GM12878 (cell line): ENCODE measurements around the gene MTRF1L. TPM values are rescaled to one million over a fixed set of nuclear protein-coding genes. Genes with fewer than 3 reads are reported as not detected.

Source experiments
- ATAC-seq: fragments of 200-7000 bp; cut with Tn5 transposase; 3 replicates; pipeline ENCODE4 v1.9.1; 2020; ENCODE audit warnings: mild to moderate bottlenecking, moderate library complexity
- BruUV-seq: library from RNA; stranded (reverse); fragments of 400-500 nt; replicated peaks from 2 replicates; lab custom pipeline; 2021; lab: Mats Ljungman, UMichigan
- CTCF ChIA-PET: fragments of 300-600 bp; sonication (Branson Sonifier 250); formaldehyde crosslinking; extraction: SDS; loops from one replicate; lab custom pipeline; 2021; ENCODE audit warnings: inconsistent platforms; lab: Yijun Ruan, JAX
- POLR2A ChIA-PET: fragments of 350-600 bp; formaldehyde crosslinking; extraction: SDS; loops from one replicate; lab custom pipeline; 2021; ENCODE audit warnings: inconsistent platforms; lab: Charles Lee
- RAD21 ChIA-PET: fragments of 300-600 bp; sonication (Branson Sonifier 250); formaldehyde crosslinking; loops from one replicate; lab custom pipeline; 2023; ENCODE audit warnings: antibody characterized with exemption; ENCODE audit not compliant: unreplicated experiment; lab: Charles Lee
- SMC1A ChIA-PET: fragments of 300-600 bp; sonication (Branson Sonifier 250); formaldehyde crosslinking; loops from one replicate; lab custom pipeline; 2023; ENCODE audit not compliant: unreplicated experiment, uncharacterized antibody; lab: Charles Lee
- DNase-seq: peaks from one replicate; pipeline ENCODE4 v3.0.0-alpha.2; 2011; ENCODE audit warnings: low read depth, low spot score
- FAIRE-seq: peaks from 3 replicates; lab custom pipeline; 2011; peaks lifted over from hg19 to GRCh38; lab: Jason Lieb, UNC
- H2AFZ ChIP-seq: 2 replicates; pipeline ENCODE4 v1.6.0; 2011; ENCODE audit warnings: low read depth, low read length, control low read depth; ENCODE audit not compliant: control insufficient read depth
- H3K27ac ChIP-seq: 2 replicates; pipeline ENCODE4 v1.5.1; 2011; ENCODE audit warnings: control low read depth; ENCODE audit not compliant: control insufficient read depth, insufficient read depth
- H3K27me3 ChIP-seq, 2 experiments: replicated peaks in 1 of 2; 2 replicates each; pipeline versions ENCODE4 v1.6.0 to v1.6.1; 2011; ENCODE audit warnings: low read length in 1 of 2; ENCODE audit not compliant: control insufficient read depth in 2 of 2, insufficient read depth in 2 of 2
- H3K36me3 ChIP-seq, 2 experiments: 2 replicates each; pipeline ENCODE4 v1.5.1; 2011; ENCODE audit warnings: low read length in 1 of 2; ENCODE audit not compliant: control insufficient read depth in 2 of 2, insufficient read depth in 2 of 2
- H3K4me1 ChIP-seq: 2 replicates; pipeline ENCODE4 v1.6.1; 2011; ENCODE audit warnings: mild to moderate bottlenecking, low read length, moderate library complexity, mixed read lengths; ENCODE audit not compliant: control insufficient read depth, insufficient read depth
- H3K4me2 ChIP-seq: 2 replicates; pipeline ENCODE4 v1.6.0; 2011; ENCODE audit warnings: control low read depth; ENCODE audit not compliant: control insufficient read depth, insufficient read depth
- H3K4me3 ChIP-seq: fragments of 200-600 bp; sonication (generic); 2 replicates; pipeline ENCODE4 v1.5.1; 2016
- H3K79me2 ChIP-seq: 2 replicates; pipeline ENCODE4 v1.6.0; 2011; ENCODE audit warnings: low read length; ENCODE audit not compliant: control insufficient read depth, insufficient read depth
- H3K9ac ChIP-seq: 2 replicates; pipeline ENCODE4 v1.8.0; 2011; ENCODE audit warnings: low read length, control low read depth, mixed read lengths; ENCODE audit not compliant: control insufficient read depth, insufficient read depth
- H3K9me3 ChIP-seq: replicated peaks from 3 replicates; pipeline ENCODE4 v1.5.1; 2011; ENCODE audit warnings: mild to moderate bottlenecking, low read length; ENCODE audit not compliant: control insufficient read depth, insufficient read depth
- H4K20me1 ChIP-seq: 2 replicates; pipeline ENCODE4 v1.6.0; 2011; ENCODE audit not compliant: control insufficient read depth, insufficient read depth
- CHD2 ChIP-seq: IDR thresholded peaks from 2 replicates; pipeline ENCODE4 v1.6.1; 2011; ENCODE audit warnings: low read depth, low read length, improper control_type of control experiment, borderline replicate concordance
- CTCF ChIP-seq, 3 experiments: IDR thresholded peaks in 2 of 3; conservative IDR thresholded peaks in 1 of 3; 2 replicates each; pipeline ENCODE4 v1.5.1; 2011; ENCODE audit warnings: low read depth in 3 of 3, low read length in 3 of 3, mild to moderate bottlenecking in 3 of 3, control low read depth in 2 of 3, moderate library complexity in 2 of 3, inconsistent platforms in 1 of 3, mixed read lengths in 1 of 3; ENCODE audit not compliant: control insufficient read depth in 2 of 3, insufficient read depth in 1 of 3; ENCODE audit errors: extremely low read depth in 1 of 3
- EP300 ChIP-seq, 2 experiments: fragments of 150-350 bp in 1 of 2; IDR thresholded peaks; 2 replicates each; pipeline ENCODE4 v1.6.1; 2011 to 2012; ENCODE audit warnings: low read depth in 2 of 2, low read length in 2 of 2, borderline replicate concordance in 1 of 2, improper control_type of control experiment in 1 of 2, inconsistent platforms in 1 of 2; ENCODE audit not compliant: control insufficient read depth in 1 of 2
- PAX5 ChIP-seq: IDR thresholded peaks from 2 replicates; pipeline ENCODE4 v1.6.1; 2011; ENCODE audit warnings: low read depth, low read length, borderline replicate concordance
- RAD21 ChIP-seq: IDR thresholded peaks from 2 replicates; pipeline ENCODE4 v1.6.1; 2011; ENCODE audit warnings: mild to moderate bottlenecking, low read depth, low read length, moderate library complexity; ENCODE audit not compliant: insufficient read depth
- SMC3 ChIP-seq: IDR thresholded peaks from 2 replicates; pipeline ENCODE4 v1.6.1; 2011; ENCODE audit warnings: low read length, improper control_type of control experiment, borderline replicate concordance
- WGBS: methylation state at CpG from one replicate; pipeline ENCODE4 v1.1.6; 2016; ENCODE audit warnings: low lambda C conversion rate; ENCODE audit not compliant: insufficient replicate concordance, insufficient coverage; ENCODE audit errors: missing lambda C conversion rate; 5-methylcytosine and 5-hydroxymethylcytosine counted together
- in situ Hi-C: fragments of 300-500 bp; cut with MboI; formaldehyde crosslinking; loops from 9 replicates; pipeline ENCODE4 v1.14.3; 2018; ENCODE audit warnings: mixed read lengths
- intact Hi-C: fragments of 100-400 bp; cut with micrococcal nuclease; formaldehyde crosslinking; loops from one replicate; pipeline ENCODE4 v1.14.2; 2022; ENCODE audit not compliant: unreplicated experiment
- polyA plus RNA-seq, 11 experiments: library from polyadenylated mRNA; depleted of rRNA in 4 of 11; unstranded in 6 of 11; stranded (reverse) in 5 of 11; fragments of >200 nt; fragmentation: Nextera tagmentation in 4 of 11; fragmentation: Illumina TruSeq in 1 of 11; extraction: Ambion mirVana in 4 of 11; extraction: Trizol in 1 of 11; gene quantifications; 1 replicate in 1 of 11; 2 replicates in 10 of 11; pipeline versions ENCODE4 v1.2.1 to v1.2.3, GENCODE V29; 2011 to 2016; ENCODE audit warnings: inconsistent platforms in 2 of 11, missing spikeins in 2 of 11, low read depth in 1 of 11
- total RNA-seq, 4 experiments: library from RNA; depleted of rRNA in 3 of 4; stranded (reverse); fragments of >200 nt in 3 of 4; fragmentation: Illumina TruSeq in 1 of 4; extraction: Trizol in 1 of 4; gene quantifications; 2 replicates each; pipeline versions ENCODE4 v1.2.1 to v1.2.3, GENCODE V29; 2013 to 2021

MTRF1L gene
- total and polyA plus RNA-seq, 10 of the 15 experiments (the other 5 are each of a cell fraction or from before 2014, with no cell fraction given), result 5.1 to 21.6 (median 16.1) TPM

- SMC1A ChIA-PET, result interaction anchor here (1.0 to 1.9 kb wide), 4 partner anchors 45 to 359 kb away, joined by 3 to 15 read pairs (median 4); no protein-coding TSS in a partner anchor
- intact Hi-C loops, result loop anchor here (5.0 kb wide), 1 partner anchor 401 kb away; no protein-coding TSS in a partner anchor
- 57% methylated on average over 7 of the region's 7 CpGs for WGBS
Observed at GRCh38 chr6:152952866-152953509, 49.5 kb downstream of the MTRF1L start.

More at GRCh38 chr6:152952866-152953509, 49.5 kb downstream of the MTRF1L start:
- no peak for FAIRE-seq
- no peaks in the 10 kb centered on the region for H3K4me1 ChIP-seq
- H3K4me2 ChIP-seq, result no peak overlapping the region
- no peaks in the 10 kb centered on the region for H4K20me1 ChIP-seq
- peak; percentile 47; the same call in 1 of the 3 replicates for ATAC-seq
- H3K4me3 ChIP-seq, result no peak overlapping the region
- no peak for DNase-seq
- H3K79me2 ChIP-seq, result no peaks in the 10 kb centered on the region
- no TSS peak for BruUV-seq
- TF ChIP-seq EP300 (IDR thresholded peaks at IDR 0.05; ENCODE audit: borderline replicate concordance in 1 of 2, control insufficient read depth in 1 of 2, low read depth in 2 of 2, low read length in 2 of 2) (no peak), CHD2 (no peak), SMC3 (peak; percentile 46; the same call in 1 of the 2 replicates), CTCF (IDR thresholded peaks at IDR 0.05 in 2 of 3, conservative IDR thresholded peaks at IDR 0.05 in 1 of 3; ENCODE audit: control insufficient read depth in 2 of 3, extremely low read depth in 1 of 3, insufficient read depth in 1 of 3, low read depth in 3 of 3, low read length in 3 of 3) (peak; percentile 32 to 55 (median 52); a peak in 5 of 6 replicates), RAD21 (peak; percentile 49), PAX5 (no peak)
- TF ChIP-seq, all 136 proteins: peak for 3
- in situ Hi-C loops, result no loop called here
- H3K27ac ChIP-seq, result no peak overlapping the region
- H3K27me3 ChIP-seq, result no peaks in the 10 kb centered on the region
- no peaks in the 10 kb centered on the region for H3K9me3 ChIP-seq
- ChIA-PET RAD21 (interaction anchor here (2.4 kb wide), 1 partner anchor 73 kb away, joined by 15 read pairs; no protein-coding TSS in a partner anchor), POLR2A (no interaction called here), CTCF (interaction anchor here (1.2 to 2.5 kb wide), 5 partner anchors 10 to 205 kb away, joined by 3 to 9 read pairs (median 7); no protein-coding TSS in a partner anchor)
- H2AFZ ChIP-seq, result no peak overlapping the region
- H3K36me3 ChIP-seq, result no peaks in the 10 kb centered on the region
- H3K9ac ChIP-seq, result no peak overlapping the region
